Osteoblast (primary cell): ENCODE results near the gene OR52N4. TPM values are rescaled to one million over a fixed set of nuclear protein-coding genes. Genes with fewer than 3 reads are reported as not detected.
"Not testable (repeated sequence)": the region's sequence is repeated elsewhere in the genome, so short reads cannot be mapped to it uniquely, and the experiment has no call there.

Experiments used
- DNase-seq: peaks from one replicate; pipeline ENCODE4 v3.0.0; 2011; ENCODE audit warnings: low spot score, mixed read lengths; ENCODE audit not compliant: insufficient read length; ENCODE audit errors: missing footprints
- H2AFZ ChIP-seq: 2 replicates; pipeline ENCODE4 v1.6.0; 2011; ENCODE audit warnings: mild to moderate bottlenecking, low read length
- H3K27ac ChIP-seq: 2 replicates; pipeline ENCODE4 v1.5.1; 2011; ENCODE audit warnings: mild to moderate bottlenecking, low read depth, low read length, moderate library complexity
- H3K27me3 ChIP-seq: 2 replicates; pipeline ENCODE4 v1.6.0; 2012; ENCODE audit warnings: mild to moderate bottlenecking, control low read depth, inconsistent platforms, low read length, moderate library complexity; ENCODE audit not compliant: insufficient read depth
- H3K36me3 ChIP-seq: 2 replicates; pipeline ENCODE4 v1.5.1; 2011; ENCODE audit warnings: mild to moderate bottlenecking, low read length, control low read depth, moderate library complexity; ENCODE audit not compliant: insufficient read depth
- H3K4me1 ChIP-seq: 2 replicates; pipeline ENCODE4 v1.5.1; 2011; ENCODE audit warnings: mild to moderate bottlenecking, low read length, control low read depth, moderate library complexity; ENCODE audit not compliant: insufficient read depth
- H3K4me2 ChIP-seq: 2 replicates; pipeline ENCODE4 v1.6.0; 2011; ENCODE audit warnings: mild to moderate bottlenecking, low read length; ENCODE audit not compliant: insufficient read depth
- H3K4me3 ChIP-seq: fragments of 200-600 bp; sonication (generic); 3 replicates; pipeline ENCODE4 v1.5.1; 2012; ENCODE audit warnings: mild to moderate bottlenecking, low read length, inconsistent platforms; ENCODE audit not compliant: insufficient read depth
- H3K79me2 ChIP-seq: 2 replicates; pipeline ENCODE4 v1.6.0; 2012; ENCODE audit warnings: mild to moderate bottlenecking, low read length, control low read depth, inconsistent platforms; ENCODE audit not compliant: insufficient read depth
- H3K9me3 ChIP-seq: 2 replicates; pipeline ENCODE4 v1.5.1; 2011; ENCODE audit warnings: low read depth, low read length, control low read depth
- H4K20me1 ChIP-seq: 2 replicates; pipeline ENCODE4 v1.6.0; 2012; ENCODE audit warnings: mild to moderate bottlenecking, low read length, control low read depth; ENCODE audit not compliant: insufficient read depth
- total RNA-seq: library from RNA; depleted of rRNA; stranded (reverse); fragments of >200 nt; gene quantifications from 2 replicates; pipeline ENCODE4 v1.2.3, GENCODE V29; 2012
- TF ChIP-seq, protein P1 (sequence below): IDR thresholded peaks from 2 replicates; pipeline ENCODE4 v1.5.1; 2011; ENCODE audit warnings: mild to moderate bottlenecking, low read depth, low read length, moderate library complexity; ENCODE audit errors: extremely low read depth

OR52N4 gene
- total RNA-seq: not detected in 2 replicates

DNA sequence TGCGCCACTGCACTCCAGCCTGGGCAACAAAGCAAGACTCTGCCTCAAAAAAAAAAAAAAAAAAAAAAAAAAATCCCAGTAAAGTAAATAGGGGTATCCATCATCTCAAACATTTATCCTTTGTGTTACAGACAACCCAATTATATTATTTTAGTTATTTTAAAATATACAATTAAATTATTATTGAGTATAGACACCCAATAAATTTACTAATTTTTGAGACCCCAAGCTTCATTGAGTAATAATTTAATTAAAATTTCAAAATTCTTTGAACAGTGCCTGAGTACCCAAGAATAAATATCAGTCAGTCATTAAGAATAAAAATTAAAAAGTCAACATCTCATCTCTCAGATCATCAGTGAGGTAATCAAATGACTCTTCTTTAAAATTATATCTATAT is at the start of gene OR52N4:
TSS of gene OR52N4 (plus strand) at position 301 of the 400 bp plus-strand sequence. CDS start 498 bp downstream, outside the sequence.
- Histone ChIP-seq H3K4me3 (no peak within 1 kb of the TSS), H3K4me2 (no peak within 1 kb of the TSS), H4K20me1 (no peaks in the 10 kb centered on the region), H2AFZ (no peak within 1 kb of the TSS), H3K27ac (no peak within 1 kb of the TSS), H3K36me3 (no peaks in the 10 kb centered on the region), H3K27me3 (peaks cover 2% of the 10 kb centered on the region), H3K9me3 (no peaks in the 10 kb centered on the region), H3K79me2 (no peaks in the 10 kb centered on the region), H3K4me1 (no peaks in the 10 kb centered on the region)
- no peak for DNase-seq
- TF ChIP-seq, protein P1, sequence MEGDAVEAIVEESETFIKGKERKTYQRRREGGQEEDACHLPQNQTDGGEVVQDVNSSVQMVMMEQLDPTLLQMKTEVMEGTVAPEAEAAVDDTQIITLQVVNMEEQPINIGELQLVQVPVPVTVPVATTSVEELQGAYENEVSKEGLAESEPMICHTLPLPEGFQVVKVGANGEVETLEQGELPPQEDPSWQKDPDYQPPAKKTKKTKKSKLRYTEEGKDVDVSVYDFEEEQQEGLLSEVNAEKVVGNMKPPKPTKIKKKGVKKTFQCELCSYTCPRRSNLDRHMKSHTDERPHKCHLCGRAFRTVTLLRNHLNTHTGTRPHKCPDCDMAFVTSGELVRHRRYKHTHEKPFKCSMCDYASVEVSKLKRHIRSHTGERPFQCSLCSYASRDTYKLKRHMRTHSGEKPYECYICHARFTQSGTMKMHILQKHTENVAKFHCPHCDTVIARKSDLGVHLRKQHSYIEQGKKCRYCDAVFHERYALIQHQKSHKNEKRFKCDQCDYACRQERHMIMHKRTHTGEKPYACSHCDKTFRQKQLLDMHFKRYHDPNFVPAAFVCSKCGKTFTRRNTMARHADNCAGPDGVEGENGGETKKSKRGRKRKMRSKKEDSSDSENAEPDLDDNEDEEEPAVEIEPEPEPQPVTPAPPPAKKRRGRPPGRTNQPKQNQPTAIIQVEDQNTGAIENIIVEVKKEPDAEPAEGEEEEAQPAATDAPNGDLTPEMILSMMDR: no peak

DNA sequence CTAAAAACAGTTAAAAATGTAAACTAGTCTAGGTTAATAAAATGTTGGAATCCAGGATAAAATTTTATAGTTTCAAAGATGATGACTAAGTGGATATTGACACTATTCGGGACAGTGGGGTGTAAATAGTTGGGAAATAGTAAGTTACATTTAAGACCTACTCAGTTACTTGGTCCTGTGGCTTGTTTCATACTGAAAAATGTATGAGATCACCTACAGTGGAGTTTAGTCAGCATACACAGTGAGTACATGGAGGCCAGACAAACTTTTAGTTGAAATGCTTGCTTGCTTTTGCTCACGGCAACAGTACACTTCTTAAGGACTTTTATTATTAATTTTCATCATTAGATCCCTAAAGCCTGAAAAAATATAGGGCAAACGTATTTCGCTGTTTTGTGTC is 48.4 kb upstream of the OR52N4 start:
- Histone ChIP-seq H2AFZ (no peak overlapping the region), H3K9me3 (no peaks in the 10 kb centered on the region), H4K20me1 (no peaks in the 10 kb centered on the region), H3K4me3 (no peak overlapping the region), H3K4me2 (no peak overlapping the region), H3K36me3 (peaks cover 63% of the 10 kb centered on the region), H3K79me2 (peaks cover 3% of the 10 kb centered on the region), H3K27me3 (no peaks in the 10 kb centered on the region), H3K4me1 (no peaks in the 10 kb centered on the region), H3K27ac (no peak overlapping the region)
- no peak for DNase-seq
- TF ChIP-seq, protein P1: no peak

DNA sequence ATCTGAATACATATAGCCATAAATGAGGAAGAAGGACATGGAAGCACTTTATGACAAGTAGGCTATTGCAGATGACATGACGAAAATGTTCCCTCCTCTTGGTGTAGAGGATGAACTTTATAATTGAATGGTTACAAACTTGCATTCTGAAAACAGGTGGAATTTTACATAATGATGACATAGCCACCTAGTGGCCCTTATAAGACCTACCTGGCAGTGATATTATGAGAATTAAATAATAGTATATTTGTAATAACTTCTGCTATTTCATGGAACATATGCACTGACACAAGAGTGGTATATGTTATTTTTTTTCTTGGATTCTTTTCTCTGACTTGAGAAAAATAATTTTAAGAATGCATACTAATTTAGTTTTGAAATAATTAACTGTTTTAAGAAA is 41.5 kb upstream of the OR52N4 start:
- H3K79me2 ChIP-seq: no peaks in the 10 kb centered on the region
- H4K20me1 ChIP-seq: no peaks in the 10 kb centered on the region
- no peak overlapping the region for H3K4me2 ChIP-seq
- no peak for DNase-seq
- H3K4me1 ChIP-seq: no peaks in the 10 kb centered on the region
- H3K4me3 ChIP-seq: no peak overlapping the region
- H3K36me3 ChIP-seq: peaks cover 22% of the 10 kb centered on the region
- no peaks in the 10 kb centered on the region for H3K27me3 ChIP-seq
- no peak overlapping the region for H2AFZ ChIP-seq
- no peak overlapping the region for H3K27ac ChIP-seq
- TF ChIP-seq, protein P1: peak; percentile 38
- H3K9me3 ChIP-seq: no peaks in the 10 kb centered on the region

DNA sequence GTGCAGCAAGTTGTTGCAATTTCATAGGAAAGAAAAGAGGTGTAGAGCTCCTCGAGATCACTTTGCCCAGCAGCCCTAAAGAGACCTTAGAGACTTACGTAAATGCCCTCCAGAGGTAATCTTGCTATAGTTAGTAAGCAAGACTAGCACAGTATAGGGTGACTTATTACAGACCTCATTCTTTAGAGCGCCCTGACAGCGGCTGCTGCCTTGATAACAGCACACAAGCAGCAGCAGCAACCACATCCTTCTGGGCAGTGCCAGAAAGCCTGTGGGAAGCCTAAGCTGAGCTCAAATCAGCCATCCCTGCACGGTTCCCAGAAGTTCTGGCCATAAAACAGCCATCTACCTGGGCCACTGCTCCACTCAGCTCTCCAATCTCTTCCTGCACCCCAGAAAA is 40.3 kb upstream of the OR52N4 start:
- Histone ChIP-seq H3K4me3 (no peak overlapping the region), H3K79me2 (no peaks in the 10 kb centered on the region), H3K36me3 (peaks cover 12% of the 10 kb centered on the region), H3K27ac (no peak overlapping the region), H3K9me3 (no peaks in the 10 kb centered on the region), H3K4me2 (no peak overlapping the region), H2AFZ (no peak overlapping the region), H4K20me1 (no peaks in the 10 kb centered on the region), H3K4me1 (no peaks in the 10 kb centered on the region), H3K27me3 (peaks cover 4% of the 10 kb centered on the region)
- no peak for DNase-seq
- TF ChIP-seq, protein P1: no peak

DNA sequence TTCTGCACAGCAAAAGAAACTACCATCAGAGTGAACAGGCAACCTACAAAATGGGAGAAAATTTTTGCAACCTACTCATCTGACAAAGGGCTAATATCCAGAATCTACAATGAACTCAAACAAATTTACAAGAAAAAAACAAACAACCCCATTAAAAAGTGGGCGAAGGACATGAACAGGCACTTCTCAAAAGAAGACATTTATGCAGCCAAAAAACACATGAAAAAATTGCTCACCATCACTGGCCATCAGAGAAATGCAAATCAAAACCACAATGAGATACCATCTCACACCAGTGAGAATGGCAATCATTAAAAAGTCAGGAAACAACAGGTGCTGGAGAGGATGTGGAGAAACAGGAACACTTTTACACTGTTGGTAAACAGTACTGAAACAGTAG is 37.5 kb upstream of the OR52N4 start:
- not testable (repeated sequence) for H3K27ac ChIP-seq, H3K4me2 ChIP-seq, DNase-seq, H3K4me3 ChIP-seq, H3K9me3 ChIP-seq, H3K27me3 ChIP-seq, H2AFZ ChIP-seq, H4K20me1 ChIP-seq, H3K79me2 ChIP-seq, H3K36me3 ChIP-seq, H3K4me1 ChIP-seq
